T follicular helper cell (primary cell): ENCODE measurements around the gene GET4.

Experiments used
- DNase-seq: peaks from one replicate; pipeline ENCODE4 v3.0.0-alpha.2; 2020; ENCODE audit warnings: low read depth
- total RNA-seq, 2 experiments: gene quantifications; one replicate each; lab custom pipeline; 2026; lab: John Stamatoyannopoulos, UW

GET4 gene
- total RNA-seq: 1.00 to 2.6 reads per million in 2 experiments

- peak; percentile 95 for DNase-seq
These were observed at the start of gene GET4 for GRCh38 chr7:876077-876971. GET4 (plus strand) TSS chr7:876554; CDS start chr7:876646, 92 bp downstream.

- DNase-seq: no peak
These were observed 47.4 kb upstream of the GET4 start for GRCh38 chr7:828793-829561.

DNA sequence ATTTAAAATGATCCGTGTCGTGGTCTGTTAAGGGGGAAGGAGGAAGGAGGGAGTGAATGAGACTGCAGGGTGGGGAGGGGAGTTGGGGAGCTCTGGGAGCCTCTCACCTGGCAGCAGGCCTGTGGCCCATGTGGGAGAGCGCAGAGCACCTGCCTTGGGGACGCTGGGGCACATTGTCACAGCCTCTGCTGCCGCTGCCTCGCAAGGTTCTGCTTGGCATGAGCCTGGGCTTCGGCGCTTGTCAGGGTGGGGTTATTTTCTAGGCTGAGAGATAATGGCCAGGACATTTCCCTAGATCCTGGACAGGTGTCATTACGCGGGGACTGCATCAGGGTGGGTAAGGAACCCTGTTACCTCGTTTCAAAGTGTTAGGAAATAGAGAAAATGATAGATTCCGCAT is 46.3 kb upstream of the GET4 start:
- DNase-seq: no peak

- DNase-seq: no peak
These were observed 44.7 kb upstream of the GET4 start for GRCh38 chr7:831596-832166.

- peak; percentile 29 for DNase-seq
These were observed 44.0 kb upstream of the GET4 start, which contains the start of gene SUN1 for GRCh38 chr7:832167-832967. SUN1 (plus strand) TSS chr7:832476; CDS start chr7:832525, 49 bp downstream.

DNA sequence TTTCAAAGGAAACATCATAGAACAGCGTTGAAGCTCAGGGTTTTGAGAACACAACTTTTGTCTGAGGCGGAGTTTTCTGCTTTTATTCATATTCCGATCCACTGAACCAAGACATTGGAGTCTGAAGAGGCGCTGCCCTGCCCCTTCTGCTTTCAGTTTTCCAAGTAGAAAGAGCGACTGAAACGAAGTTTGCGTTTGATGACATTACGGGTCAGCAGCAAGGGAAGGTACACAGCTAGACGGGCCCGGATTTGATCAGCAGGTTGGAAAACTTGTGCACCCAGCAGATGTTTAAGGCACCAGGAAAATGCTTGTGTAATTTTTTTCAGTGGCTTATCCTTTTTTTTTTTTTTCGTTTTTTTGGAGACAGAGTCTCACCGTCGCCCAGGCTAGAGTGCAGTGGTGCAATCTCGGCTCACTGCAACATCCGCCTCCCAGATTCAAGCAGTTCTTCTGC is 43.4 kb upstream of the GET4 start:
- DNase-seq: no peak

DNA sequence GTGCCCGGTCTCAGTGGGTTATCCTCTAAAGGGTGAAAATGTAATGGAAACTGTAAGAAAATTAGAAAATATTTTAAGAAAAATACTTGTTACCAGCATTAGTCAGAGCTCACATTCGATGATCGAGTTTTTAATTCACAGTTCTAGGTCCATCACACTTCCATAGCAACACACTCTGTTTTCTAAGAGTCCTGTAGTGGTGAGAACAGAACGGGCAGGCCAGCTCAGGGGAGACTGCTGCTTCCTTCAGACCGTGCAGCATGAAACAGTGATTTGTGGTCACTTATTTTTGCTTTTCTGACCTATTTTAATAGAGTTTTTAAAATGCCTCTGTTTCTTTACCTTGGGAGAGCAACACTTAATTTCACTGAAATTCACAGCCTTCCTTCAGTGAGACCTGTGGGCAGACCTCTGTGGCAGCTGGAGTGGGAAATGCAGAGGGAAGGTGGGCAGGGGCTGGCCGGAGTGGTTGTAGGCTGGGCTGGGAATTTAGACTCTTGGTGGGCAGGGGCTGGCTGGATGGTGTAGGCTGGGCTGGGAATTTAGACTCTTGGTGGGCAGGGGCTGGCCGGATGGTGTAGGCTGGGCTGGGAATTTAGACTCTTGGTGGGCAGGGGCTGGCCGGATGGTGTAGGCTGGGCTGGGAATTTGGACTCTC is 42.6 kb upstream of the GET4 start:
- DNase-seq: no peak

GRCh38 chr7:834277-834676 is 42.1 kb upstream of the GET4 start:
- DNase-seq: no peak

GRCh38 chr7:835021-835420 is 41.3 kb upstream of the GET4 start:
- no peak for DNase-seq

DNA sequence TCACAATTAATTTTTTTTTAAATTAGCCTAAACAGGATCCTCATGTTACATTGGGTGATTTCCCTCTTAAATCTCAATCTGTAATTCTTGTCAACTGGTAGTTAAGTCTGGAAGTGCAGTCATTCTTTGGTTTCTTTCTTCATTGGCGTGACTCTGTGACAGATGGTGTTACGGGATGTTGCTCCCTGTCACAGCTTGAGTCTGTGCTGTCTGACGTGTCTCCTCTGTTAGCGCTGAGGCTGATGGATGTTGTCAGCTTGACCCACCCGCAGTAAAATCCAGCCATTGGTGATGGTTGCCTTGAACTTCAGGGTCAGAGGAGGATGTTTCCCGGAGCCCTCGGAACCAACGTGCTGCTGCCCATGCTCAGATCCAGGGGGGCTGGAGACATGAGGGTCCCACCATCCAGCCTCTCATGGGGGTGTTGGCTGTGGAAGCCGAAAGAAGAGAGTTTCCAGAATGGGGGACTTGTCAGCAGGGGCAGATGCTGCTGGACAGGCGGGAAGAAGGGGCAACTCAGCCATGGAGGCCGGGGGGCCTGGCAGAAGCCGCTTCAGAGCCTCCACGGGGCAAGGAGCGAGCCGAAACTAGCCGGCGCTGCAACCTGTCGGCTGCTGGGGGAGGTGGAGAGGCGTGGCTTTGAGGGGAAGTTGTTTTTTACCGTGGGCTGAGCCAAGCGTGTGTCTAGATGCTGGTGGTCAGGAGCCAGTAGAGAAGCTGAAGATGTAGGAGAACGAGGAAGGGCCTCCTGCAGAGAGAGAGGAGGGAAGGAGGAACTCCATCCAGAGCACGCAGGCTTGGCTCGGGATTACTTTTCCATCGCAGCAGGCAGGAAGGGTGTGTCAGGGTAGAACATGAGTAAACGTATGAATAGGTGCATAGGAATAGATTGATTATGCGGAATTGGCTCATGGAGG is 40.6 kb upstream of the GET4 start:
- no peak for DNase-seq

DNA sequence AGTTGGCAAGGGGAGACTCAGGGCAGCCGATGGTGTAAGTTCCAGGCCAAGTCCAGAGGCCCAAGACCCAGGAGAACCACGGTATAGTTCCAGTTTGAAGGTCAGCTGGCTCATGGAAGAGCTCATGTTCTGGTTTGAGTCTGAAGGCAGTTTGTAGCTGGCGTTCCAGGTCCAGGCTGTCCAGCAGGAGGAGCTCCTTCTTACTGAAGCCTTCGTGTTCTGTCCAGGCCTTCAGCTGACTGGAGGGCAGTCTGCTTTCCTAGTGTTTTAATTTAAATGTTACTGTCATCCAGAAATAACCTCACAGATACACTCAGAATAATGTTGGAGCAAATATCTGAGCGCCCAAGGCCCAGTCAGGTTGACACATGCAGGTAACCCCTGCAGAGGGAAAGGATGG is 39.9 kb upstream of the GET4 start:
- no peak for DNase-seq

- no peak for DNase-seq
These were observed 39.4 kb upstream of the GET4 start for GRCh38 chr7:837001-837400.

DNA sequence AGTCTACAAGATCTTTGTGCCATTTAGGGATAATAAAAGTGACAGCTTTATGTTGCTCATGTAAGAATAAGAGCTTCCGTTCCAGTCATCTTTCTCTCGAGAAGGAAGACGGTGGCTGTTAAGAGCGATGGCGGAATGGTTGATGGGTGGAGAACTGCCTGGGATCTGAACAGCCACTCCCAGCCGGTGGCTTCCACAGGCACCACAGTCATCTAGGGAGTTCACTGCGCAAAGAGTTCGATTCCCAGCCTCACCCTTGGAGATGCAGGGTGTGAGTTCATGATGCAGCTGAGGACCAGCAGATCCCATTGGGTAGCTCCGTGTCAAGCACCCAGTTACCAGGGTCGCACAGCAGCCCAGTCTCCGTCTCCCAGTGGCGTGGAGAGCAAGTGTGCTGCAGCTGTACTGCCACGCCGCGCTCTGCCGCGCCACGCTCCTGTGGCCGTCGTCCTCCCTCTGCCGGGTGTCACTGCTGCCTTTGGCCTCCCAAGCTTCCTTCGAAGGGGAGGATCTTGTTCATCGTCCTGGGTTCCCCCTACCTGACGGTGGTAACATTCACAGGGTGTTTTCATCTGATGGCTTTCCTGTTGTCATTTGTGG is 36.3 kb upstream of the GET4 start:
- no peak for DNase-seq

- no peak for DNase-seq
These were observed 34.4 kb upstream of the GET4 start for GRCh38 chr7:841943-842342.

GRCh38 chr7:842431-843031 is 33.8 kb upstream of the GET4 start:
- no peak for DNase-seq

- no peak for DNase-seq
These were observed 33.1 kb upstream of the GET4 start for GRCh38 chr7:843230-843629.

DNA sequence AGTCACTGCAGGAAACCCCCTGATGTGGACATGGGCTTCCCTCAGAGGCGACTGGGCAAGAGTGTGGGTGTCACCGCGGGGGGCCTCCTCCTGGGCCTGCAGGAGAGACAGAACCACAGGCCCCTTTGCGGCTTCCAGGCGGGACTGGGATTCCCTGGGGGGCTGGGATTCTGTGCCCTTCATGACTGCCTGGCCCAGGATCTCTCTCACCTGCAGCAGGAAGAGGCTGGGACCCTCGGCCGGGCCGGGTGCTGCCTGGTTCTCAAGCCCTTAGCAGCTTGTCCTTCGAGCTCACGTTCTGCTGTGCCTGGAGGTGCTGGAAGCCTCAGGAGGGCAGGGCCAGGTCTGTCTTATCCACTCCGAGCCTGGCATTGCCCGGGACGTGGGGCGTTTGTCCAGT is 32.3 kb upstream of the GET4 start:
- DNase-seq: no peak

- DNase-seq: no peak
These were observed 31.8 kb upstream of the GET4 start for GRCh38 chr7:844514-844913.

GRCh38 chr7:845091-845490 is 31.3 kb upstream of the GET4 start:
- no peak for DNase-seq
